Left lobe of liver (tissue), 2 donors: Measurements from ENCODE around the gene ZDHHC4. TPM values are rescaled to one million over a fixed set of nuclear protein-coding genes. Genes with fewer than 3 reads are reported as not detected.
"Not testable (repeated sequence)": the region's sequence is repeated elsewhere in the genome, so short reads cannot be mapped to it uniquely, and the experiment has no call there.

Source experiments
- ATAC-seq: fragments of 200-7000 bp; cut with Tn5 transposase; one replicate; pipeline ENCODE4 v1.9.1; 2020; ENCODE audit warnings: mild to moderate bottlenecking, moderate library complexity
- DNase-seq: peaks from one replicate; pipeline ENCODE4 v3.0.0-alpha.2; 2020; ENCODE audit warnings: low spot score
- total RNA-seq: library from RNA; stranded (reverse); gene quantifications from one replicate; pipeline ENCODE4 v1.2.1, GENCODE V29; 2021
- donor health status: DM: no; HTN: no; CAD: no; lungs with moderate emphysema.
- donor health status: DM: no; HTN: yes; CAD: no.

ZDHHC4 gene
- total RNA-seq, 1 donor from 2014 or later = 38.3 TPM

DNA sequence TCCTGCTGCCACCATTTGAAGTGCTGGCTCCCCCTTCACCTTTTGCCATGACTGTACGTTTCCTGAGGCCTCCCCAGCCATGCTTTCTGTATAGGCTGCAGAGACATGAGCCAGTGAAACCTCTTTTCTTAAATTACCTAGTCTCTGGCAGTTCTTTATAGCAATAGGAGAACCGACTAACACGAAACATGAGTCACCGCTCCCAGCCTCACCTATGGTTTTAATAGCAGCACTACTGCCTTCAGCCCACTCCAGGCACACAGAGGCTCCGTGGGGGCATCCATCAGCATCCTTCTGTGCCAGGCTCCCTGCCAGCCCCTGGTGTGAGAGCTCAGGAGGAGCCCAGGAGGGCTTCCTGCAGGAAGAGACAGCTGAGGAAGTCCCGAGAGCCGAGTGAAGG lies 54.4 kb downstream of the ZDHHC4 start:
- DNase-seq (no peak), ATAC-seq (no peak)

DNA sequence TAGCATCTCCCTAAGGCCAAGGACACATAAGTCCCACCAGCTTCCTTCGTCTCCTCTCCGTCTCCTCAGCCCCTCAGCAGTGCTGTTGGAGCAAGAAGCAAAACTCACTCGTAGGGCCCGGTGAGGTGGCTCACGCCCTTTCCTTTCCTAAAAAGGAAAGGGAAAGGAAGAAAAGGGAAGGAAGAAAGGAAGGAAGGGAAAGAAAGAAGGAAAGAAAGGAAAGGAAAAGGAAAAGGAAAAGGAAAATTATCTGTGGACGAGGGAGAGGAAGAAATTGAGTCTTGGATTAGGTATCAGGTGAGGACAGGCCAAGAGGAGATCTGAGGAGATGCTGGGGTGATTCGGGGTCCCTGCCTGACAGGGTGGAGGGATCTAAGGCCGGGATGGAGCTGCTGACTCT lies 56.8 kb downstream of the ZDHHC4 start:
- no peak for DNase-seq
- no peak for ATAC-seq

DNA sequence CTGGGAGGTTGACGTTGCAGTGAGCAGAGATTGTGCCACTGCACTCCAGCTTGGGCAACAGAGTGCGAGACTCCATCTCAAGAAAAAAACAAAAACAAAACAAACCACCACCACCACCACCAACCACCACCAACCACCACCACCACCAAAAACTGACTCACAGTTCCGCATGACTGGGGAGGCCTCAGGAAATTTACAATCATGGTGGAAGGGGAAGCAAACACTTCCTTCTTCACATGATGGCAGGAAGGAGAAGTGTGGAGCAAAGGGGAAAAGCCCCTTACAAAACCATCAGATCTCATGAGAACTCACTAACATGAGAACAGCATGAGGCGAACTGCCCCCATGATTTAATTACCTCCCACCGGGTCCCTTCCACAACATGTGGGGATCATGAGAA lies 57.7 kb downstream of the ZDHHC4 start:
- DNase-seq, ATAC-seq: not testable (repeated sequence)

DNA sequence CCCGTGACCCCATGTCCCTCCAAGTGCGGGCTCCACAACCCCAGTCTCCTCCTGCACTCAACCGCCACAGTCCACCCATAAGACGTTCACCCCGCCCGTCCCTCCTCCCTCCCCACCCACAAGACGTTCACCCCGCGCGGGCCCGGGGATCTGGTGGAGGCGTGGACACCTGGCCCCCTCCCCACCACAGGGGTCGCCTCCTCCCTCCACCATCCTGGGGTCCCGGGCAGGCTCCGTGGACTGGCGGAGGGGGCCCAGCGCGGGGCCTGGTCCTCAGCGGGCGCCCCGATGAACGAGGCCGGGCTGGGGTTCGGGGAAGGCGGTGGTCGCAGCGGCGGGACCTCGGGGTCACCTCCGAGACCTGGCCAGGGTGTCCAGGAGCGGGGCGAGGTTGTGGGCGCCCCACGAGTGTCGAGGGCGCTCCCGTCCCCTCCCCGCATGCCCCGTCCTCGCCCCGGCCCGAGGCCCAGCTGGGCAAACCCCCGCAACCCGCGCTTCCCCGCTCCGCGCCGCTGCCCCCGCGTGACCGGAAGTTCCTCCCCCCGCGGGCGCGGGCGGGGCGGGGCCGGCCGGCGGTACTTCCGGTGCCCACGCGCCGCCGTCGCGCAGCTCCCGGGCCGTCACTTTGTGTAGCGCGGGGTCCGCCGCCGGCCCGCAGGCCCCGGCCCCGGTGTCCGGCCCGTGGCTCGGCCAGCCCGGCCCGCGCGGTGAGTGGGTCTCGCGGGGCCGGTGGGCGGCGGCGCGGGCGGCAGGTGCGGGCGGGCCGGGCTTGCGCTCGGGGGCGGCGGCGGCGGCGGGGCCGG lies 59.7 kb downstream of the ZDHHC4 start, which contains the start of gene ZNF316:
ZNF316 (plus strand) TSS at position 578 of the 803 bp plus-strand sequence. CDS start 5,092 bp downstream, outside the sequence.
- ATAC-seq = peak; percentile 94
- DNase-seq = peak; percentile 71

- no peak for DNase-seq
- peak; percentile 6 for ATAC-seq
These were observed 60.4 kb downstream of the ZDHHC4 start for GRCh38 chr7:6637544-6638229.

Other genes starting within 250 kb of the ZDHHC4 start
- gene FAM220A, start 228.5 kb upstream of the ZDHHC4 start, total RNA-seq = 4.7 TPM
- gene RAC1, start 202.9 kb upstream of the ZDHHC4 start, total RNA-seq = 80.1 TPM
- 17.9 TPM for gene DAGLB, start 129.5 kb upstream of the ZDHHC4 start, total RNA-seq
- 146 TPM for gene KDELR2, start 93.3 kb upstream of the ZDHHC4 start, total RNA-seq
- not detected for gene GRID2IP, start 26.0 kb upstream of the ZDHHC4 start, total RNA-seq
- gene INTS15, start 12.6 kb downstream of the ZDHHC4 start, total RNA-seq = 14.1 TPM
- 0.10 TPM for gene ZNF853, start 38.2 kb downstream of the ZDHHC4 start, total RNA-seq
- 18.6 TPM for gene ZNF316, start 59.9 kb downstream of the ZDHHC4 start, total RNA-seq
- gene ZNF12, start 129.5 kb downstream of the ZDHHC4 start, total RNA-seq = 12.8 TPM
- gene RSPH10B2, start 176.6 kb downstream of the ZDHHC4 start, total RNA-seq = not detected
- 14.3 TPM for gene CCZ1B, start 248.8 kb downstream of the ZDHHC4 start, total RNA-seq